22Rv1 (cell line): ENCODE data around the gene DNER.
"Not testable (repeated sequence)": the region's sequence is repeated elsewhere in the genome, so short reads cannot be mapped to it uniquely, and the experiment has no call there.

Source experiments
- H3K27ac ChIP-seq: fragments of 450-650 bp; 2 replicates; pipeline ENCODE4 v1.5.1; 2017
- CTCF ChIP-seq: fragments of 450-650 bp; IDR thresholded peaks from 2 replicates; pipeline ENCODE4 v1.5.1; 2017; ENCODE audit warnings: mild to moderate bottlenecking
- ZFX ChIP-seq: fragments of 450-650 bp; IDR thresholded peaks from 2 replicates; pipeline ENCODE4 v1.6.1; 2017; ENCODE audit warnings: antibody characterized with exemption, borderline replicate concordance

DNER gene

GRCh38 chr2:229629039-229629438 is 85.3 kb downstream of the DNER start:
- no peak overlapping the region for H3K27ac ChIP-seq
- no peak for TF ChIP-seq CTCF
- no peak for TF ChIP-seq ZFX

DNA sequence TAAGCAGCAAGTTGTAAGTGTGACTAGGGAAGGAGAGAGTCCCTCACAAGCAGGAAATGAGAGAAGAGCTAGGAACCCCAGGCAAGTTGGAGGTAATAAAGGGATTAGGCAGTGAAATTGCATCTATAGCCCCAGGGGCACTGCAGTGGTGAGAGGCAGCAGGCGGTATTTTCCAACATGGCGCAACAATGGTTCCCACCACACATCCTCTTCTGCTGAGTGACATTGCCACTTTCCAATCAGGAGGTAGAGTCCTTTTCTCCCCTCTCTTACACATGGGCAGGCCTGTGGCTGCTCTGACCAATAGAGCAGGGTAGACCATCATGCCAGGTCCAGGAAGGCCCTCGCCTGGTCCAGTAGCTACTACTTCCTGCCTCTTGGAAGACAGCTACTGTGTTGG is 86.6 kb downstream of the DNER start:
- H3K27ac ChIP-seq, result no peak overlapping the region
- no peak for TF ChIP-seq CTCF
- no peak for TF ChIP-seq ZFX

GRCh38 chr2:229622495-229623355 is 91.6 kb downstream of the DNER start:
- TF ChIP-seq CTCF, result no peak

GRCh38 chr2:229620759-229621158 is 93.6 kb downstream of the DNER start:
- no peak for TF ChIP-seq ZFX
- TF ChIP-seq CTCF, result no peak
- no peak overlapping the region for H3K27ac ChIP-seq

More at GRCh38 chr2:229622495-229623355, 91.6 kb downstream of the DNER start:
- no peak overlapping the region for H3K27ac ChIP-seq

DNA sequence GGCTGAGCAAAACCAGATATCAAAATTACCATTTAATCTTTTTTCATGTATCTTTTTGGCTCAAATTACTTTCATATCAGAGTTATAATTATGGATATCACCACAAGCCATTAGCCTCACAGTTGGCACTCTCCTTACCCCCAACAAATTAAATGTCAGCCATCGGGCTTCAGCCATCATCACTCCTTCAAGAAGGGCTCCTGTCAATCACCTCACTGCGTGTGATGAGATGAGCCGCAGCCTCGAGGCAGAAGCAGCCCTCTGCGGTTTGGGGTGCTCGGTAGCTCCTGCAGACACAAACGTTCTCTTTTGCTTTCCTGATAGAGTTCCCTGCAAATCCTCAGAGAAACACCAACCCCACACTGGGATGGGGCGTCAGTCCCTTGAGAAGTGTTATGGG is 94.1 kb downstream of the DNER start:
- TF ChIP-seq ZFX (no peak), CTCF (no peak)
- H3K27ac ChIP-seq, result no peak overlapping the region

DNA sequence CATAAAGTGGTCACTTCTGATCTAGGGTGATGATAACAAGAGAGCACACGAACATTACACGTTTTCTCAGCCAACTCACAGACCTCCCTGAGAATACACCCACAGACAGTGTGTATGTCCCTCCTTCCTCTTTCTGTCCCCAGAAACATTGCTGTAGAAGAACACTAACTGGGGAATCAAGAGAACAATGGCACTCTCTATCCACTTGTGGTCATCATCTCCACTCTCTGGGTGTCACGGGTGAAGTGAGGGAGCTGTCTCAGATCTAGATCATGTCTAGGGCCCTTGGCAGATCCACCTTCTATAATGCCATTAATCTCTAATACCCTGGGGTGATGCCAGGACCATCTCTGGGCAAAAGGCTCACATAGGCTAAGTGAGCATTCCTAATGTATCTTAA is 97.9 kb downstream of the DNER start:
- no peak overlapping the region for H3K27ac ChIP-seq
- TF ChIP-seq ZFX, result no peak
- no peak for TF ChIP-seq CTCF

DNA sequence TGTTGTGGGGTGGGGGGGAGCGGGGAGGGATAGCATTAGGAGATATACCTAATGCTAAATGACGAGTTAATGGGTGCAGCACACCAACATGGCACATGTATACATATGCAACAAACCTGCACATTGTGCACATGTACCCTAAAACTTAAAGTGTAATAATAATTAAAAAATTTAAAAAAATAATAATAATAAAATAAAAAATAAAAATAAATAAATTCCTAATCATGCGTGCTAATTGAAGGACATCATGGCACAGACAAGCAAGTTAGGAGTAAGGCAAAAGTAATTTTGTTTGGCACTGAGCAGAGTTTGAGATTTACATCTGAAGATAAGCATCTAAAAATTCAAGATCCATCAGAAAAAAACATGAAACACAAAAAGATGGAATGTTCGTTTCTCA is 100.3 kb downstream of the DNER start:
- H3K27ac ChIP-seq, result not testable (repeated sequence)
